ENCODE data around the gene CSRNP2. TPM values are rescaled to one million over a fixed set of nuclear protein-coding genes. Genes with fewer than 3 reads are reported as not detected.

Gene CSRNP2
- total and polyA plus RNA-seq, 4 donors, result 10.7 to 29.9 (median 20.6) TPM

- whole genome bisulfite sequencing, 2 donors, result 76 to 88% methylated on average over 3 of the region's 3 CpGs
- Histone ChIP-seq H3K9ac (ENCODE audit: insufficient read depth in 1 of 2, low read length in 2 of 2) (no peak overlapping the region), H3K9me3 (ENCODE audit: control insufficient read depth in 4 of 4, insufficient read depth in 3 of 4, low read length in 3 of 4) (no peaks in the 10 kb centered on the region), H3K27me3 (ENCODE audit: control insufficient read depth in 3 of 3, insufficient read depth in 3 of 3, low read length in 2 of 3) (no peaks in the 10 kb centered on the region), H3K36me3 (ENCODE audit: control insufficient read depth in 4 of 4, insufficient read depth in 4 of 4, low read length in 4 of 4) (peaks cover 0 to 10% (median 3%) of the 10 kb centered on the region in 4 donors), H3K4me3 (no peak overlapping the region), H3K27ac (ENCODE audit: low read depth in 1 of 2, low read length in 1 of 2) (no peak overlapping the region), H3K4me1 (ENCODE audit: control insufficient read depth in 5 of 5, insufficient read depth in 5 of 5, low read length in 5 of 5) (no peaks in the 10 kb centered on the region)
- DNase-seq, result peak in 1 of 3 donors; percentile 14
- ATAC-seq (ENCODE audit: insufficient read depth, low FRiP score), result no peak
- no peak for TF ChIP-seq CTCF (IDR thresholded peaks at IDR 0.05; ENCODE audit: control extremely low read depth, extremely low read depth)
Observed at GRCh38 chr12:51128919-51129318, 45.5 kb upstream of the CSRNP2 start.

GRCh38 chr12:51127050-51127729, 43.8 kb upstream of the CSRNP2 start:
- WGBS, 2 donors, result 95 to 96% methylated on average over 2 of the region's 2 CpGs
- TF ChIP-seq CTCF (IDR thresholded peaks at IDR 0.05; ENCODE audit: control extremely low read depth, extremely low read depth), result no peak
- Histone ChIP-seq H3K4me3 (no peak overlapping the region), H3K4me1 (ENCODE audit: control insufficient read depth in 5 of 5, insufficient read depth in 5 of 5, low read length in 5 of 5) (no peaks in the 10 kb centered on the region), H3K9ac (ENCODE audit: insufficient read depth in 1 of 2, low read length in 2 of 2) (no peak overlapping the region), H3K9me3 (ENCODE audit: control insufficient read depth in 4 of 4, insufficient read depth in 3 of 4, low read length in 3 of 4) (no peaks in the 10 kb centered on the region), H3K27me3 (ENCODE audit: control insufficient read depth in 3 of 3, insufficient read depth in 3 of 3, low read length in 2 of 3) (no peaks in the 10 kb centered on the region), H3K36me3 (ENCODE audit: control insufficient read depth in 4 of 4, insufficient read depth in 4 of 4, low read length in 4 of 4) (peaks cover 0 to 9% (median 4%) of the 10 kb centered on the region in 4 donors), H3K27ac (ENCODE audit: low read depth in 1 of 2, low read length in 1 of 2) (no peak overlapping the region)
- no peak for DNase-seq
- no peak for ATAC-seq (ENCODE audit: insufficient read depth, low FRiP score)

- no peak for TF ChIP-seq CTCF (IDR thresholded peaks at IDR 0.05; ENCODE audit: control extremely low read depth, extremely low read depth)
- H3K27ac ChIP-seq (ENCODE audit: low read depth in 1 of 2, low read length in 1 of 2), result no peak overlapping the region
- H3K9ac ChIP-seq (ENCODE audit: insufficient read depth in 1 of 2, low read length in 2 of 2), result no peak overlapping the region
- ATAC-seq (ENCODE audit: insufficient read depth, low FRiP score) (no peak), DNase-seq (no peak)
- H3K36me3 ChIP-seq (ENCODE audit: control insufficient read depth in 4 of 4, insufficient read depth in 4 of 4, low read length in 4 of 4), result peaks cover 0 to 9% (median 4%) of the 10 kb centered on the region in 4 donors
- no peaks in the 10 kb centered on the region for H3K9me3 ChIP-seq (ENCODE audit: control insufficient read depth in 4 of 4, insufficient read depth in 3 of 4, low read length in 3 of 4)
- no peaks in the 10 kb centered on the region for H3K4me1 ChIP-seq (ENCODE audit: control insufficient read depth in 5 of 5, insufficient read depth in 5 of 5, low read length in 5 of 5)
- H3K4me3 ChIP-seq, result no peak overlapping the region
- 94 to 100% methylated on average over 2 of the region's 2 CpGs for WGBS, 2 donors
- no peaks in the 10 kb centered on the region for H3K27me3 ChIP-seq (ENCODE audit: control insufficient read depth in 3 of 3, insufficient read depth in 3 of 3, low read length in 2 of 3)
Observed at GRCh38 chr12:51126297-51126696, 42.9 kb upstream of the CSRNP2 start.

GRCh38 chr12:51124504-51124903, 41.1 kb upstream of the CSRNP2 start:
- Histone ChIP-seq H3K36me3 (ENCODE audit: control insufficient read depth in 4 of 4, insufficient read depth in 4 of 4, low read length in 4 of 4) (peaks cover 0 to 9% (median 4%) of the 10 kb centered on the region in 4 donors), H3K27ac (ENCODE audit: low read depth in 1 of 2, low read length in 1 of 2) (no peak overlapping the region), H3K4me3 (no peak overlapping the region), H3K9me3 (ENCODE audit: control insufficient read depth in 4 of 4, insufficient read depth in 3 of 4, low read length in 3 of 4) (no peaks in the 10 kb centered on the region), H3K4me1 (ENCODE audit: control insufficient read depth in 5 of 5, insufficient read depth in 5 of 5, low read length in 5 of 5) (no peaks in the 10 kb centered on the region), H3K9ac (ENCODE audit: insufficient read depth in 1 of 2, low read length in 2 of 2) (no peak overlapping the region), H3K27me3 (ENCODE audit: control insufficient read depth in 3 of 3, insufficient read depth in 3 of 3, low read length in 2 of 3) (no peaks in the 10 kb centered on the region)
- TF ChIP-seq CTCF (IDR thresholded peaks at IDR 0.05; ENCODE audit: control extremely low read depth, extremely low read depth), result no peak
- 95 to 97% methylated on average over 14 of the region's 14 CpGs for WGBS, 2 donors
- ATAC-seq (ENCODE audit: insufficient read depth, low FRiP score), result no peak
- no peak for DNase-seq
